Measurements from ENCODE around the gene EEFSEC. TPM values are rescaled to one million over a fixed set of nuclear protein-coding genes. Genes with fewer than 3 reads are reported as not detected.

EEFSEC gene
- total RNA-seq, 1 experiment from 2014 or later: 9.6 TPM

DNA sequence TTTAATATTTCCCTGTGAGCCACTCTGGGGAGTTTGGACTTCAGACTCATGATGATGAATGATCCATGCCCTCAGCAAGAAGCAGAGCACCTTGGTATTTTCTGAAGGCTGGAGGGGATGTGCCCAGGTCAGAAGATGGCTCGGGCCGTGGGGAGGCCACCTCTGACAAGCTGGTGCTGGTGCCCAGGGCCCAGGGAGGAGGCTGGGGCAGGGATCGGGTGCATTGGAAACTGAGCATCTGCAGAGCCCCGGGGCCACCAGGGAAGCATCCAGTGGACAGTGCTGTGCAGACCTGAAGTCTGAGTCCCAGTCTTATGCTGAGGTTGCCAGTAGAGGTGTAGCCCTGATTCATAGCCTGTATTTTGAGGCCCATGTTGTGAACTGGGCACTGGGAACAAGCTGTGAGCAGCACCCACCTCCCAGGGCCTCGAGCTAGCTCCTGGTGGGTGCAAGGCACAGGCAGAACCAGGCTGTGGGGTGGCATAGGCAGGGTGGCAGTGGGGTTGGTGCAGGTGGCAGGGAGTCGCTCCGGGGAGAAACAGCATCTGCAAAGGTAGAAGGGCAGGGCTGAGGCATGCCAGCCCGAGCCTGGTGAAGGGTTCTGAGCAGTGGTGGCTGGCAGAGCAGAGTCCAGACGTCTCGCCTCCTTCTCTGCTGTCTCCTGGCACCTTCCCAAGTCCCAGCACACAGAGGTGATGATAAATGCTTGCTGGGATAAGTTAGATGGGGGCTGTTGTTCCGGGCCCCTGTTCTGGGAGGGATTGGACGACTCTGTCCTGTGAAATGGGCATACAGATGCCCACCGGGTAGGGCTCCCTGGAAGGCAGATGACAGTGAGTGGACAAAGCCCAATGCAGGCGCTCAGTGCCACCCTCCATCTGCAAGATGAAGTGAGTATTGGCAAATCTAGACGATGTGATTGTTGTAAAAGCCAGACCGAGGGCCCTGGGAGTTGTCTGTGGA, 302.8 kb downstream of the EEFSEC start:
- intact Hi-C loops (cut with micrococcal nuclease): no loop called here
- no TSS peak for BruUV-seq (replicated peaks)
- Histone ChIP-seq H4K20me1 (ENCODE audit: low read length) (no peaks in the 10 kb centered on the region), H3K9me2 (replicated peaks; ENCODE audit: low read length) (no peaks in the 10 kb centered on the region), H3K79me2 (ENCODE audit: low read length) (no peaks in the 10 kb centered on the region), H2AFZ (ENCODE audit: low read length) (no peak overlapping the region), H3K4me1 (ENCODE audit: insufficient read depth, low read length) (no peaks in the 10 kb centered on the region), H3K27me3 (ENCODE audit: low read length) (no peaks in the 10 kb centered on the region), H3K36me3 (ENCODE audit: low read depth, low read length) (no peaks in the 10 kb centered on the region), H3K9me3 (ENCODE audit: low read length) (no peaks in the 10 kb centered on the region), H3K9ac (ENCODE audit: low read length) (no peak overlapping the region), H3K27ac (ENCODE audit: low read length) (no peak overlapping the region), H3K4me2 (ENCODE audit: low read length) (no peak overlapping the region), H3F3A (ENCODE audit: low read length, unreplicated experiment) (no peaks in the 10 kb centered on the region), H3K4me3 (ENCODE audit: low read length) (no peak overlapping the region)
- no peak for DNase-seq
- CTCF ChIA-PET: no interaction called here
- POLR2A ChIA-PET (ENCODE audit: unreplicated experiment): interaction anchor here (0.6 kb wide), 1 partner anchor 333 kb away, joined by 3 read pairs; no protein-coding TSS in a partner anchor
- TF ChIP-seq, protein P1, sequence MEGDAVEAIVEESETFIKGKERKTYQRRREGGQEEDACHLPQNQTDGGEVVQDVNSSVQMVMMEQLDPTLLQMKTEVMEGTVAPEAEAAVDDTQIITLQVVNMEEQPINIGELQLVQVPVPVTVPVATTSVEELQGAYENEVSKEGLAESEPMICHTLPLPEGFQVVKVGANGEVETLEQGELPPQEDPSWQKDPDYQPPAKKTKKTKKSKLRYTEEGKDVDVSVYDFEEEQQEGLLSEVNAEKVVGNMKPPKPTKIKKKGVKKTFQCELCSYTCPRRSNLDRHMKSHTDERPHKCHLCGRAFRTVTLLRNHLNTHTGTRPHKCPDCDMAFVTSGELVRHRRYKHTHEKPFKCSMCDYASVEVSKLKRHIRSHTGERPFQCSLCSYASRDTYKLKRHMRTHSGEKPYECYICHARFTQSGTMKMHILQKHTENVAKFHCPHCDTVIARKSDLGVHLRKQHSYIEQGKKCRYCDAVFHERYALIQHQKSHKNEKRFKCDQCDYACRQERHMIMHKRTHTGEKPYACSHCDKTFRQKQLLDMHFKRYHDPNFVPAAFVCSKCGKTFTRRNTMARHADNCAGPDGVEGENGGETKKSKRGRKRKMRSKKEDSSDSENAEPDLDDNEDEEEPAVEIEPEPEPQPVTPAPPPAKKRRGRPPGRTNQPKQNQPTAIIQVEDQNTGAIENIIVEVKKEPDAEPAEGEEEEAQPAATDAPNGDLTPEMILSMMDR (conservative IDR thresholded peaks at IDR 0.05; ENCODE audit: low read depth, low read length): no peak
- TF ChIP-seq EZH2phosphoT487 (IDR thresholded peaks at IDR 0.05; ENCODE audit: borderline replicate concordance, low read length) (no peak), EZH2 (IDR thresholded peaks at IDR 0.05; ENCODE audit: low read length, unreplicated experiment) (no peak)
- ATAC-seq: no peak

DNA sequence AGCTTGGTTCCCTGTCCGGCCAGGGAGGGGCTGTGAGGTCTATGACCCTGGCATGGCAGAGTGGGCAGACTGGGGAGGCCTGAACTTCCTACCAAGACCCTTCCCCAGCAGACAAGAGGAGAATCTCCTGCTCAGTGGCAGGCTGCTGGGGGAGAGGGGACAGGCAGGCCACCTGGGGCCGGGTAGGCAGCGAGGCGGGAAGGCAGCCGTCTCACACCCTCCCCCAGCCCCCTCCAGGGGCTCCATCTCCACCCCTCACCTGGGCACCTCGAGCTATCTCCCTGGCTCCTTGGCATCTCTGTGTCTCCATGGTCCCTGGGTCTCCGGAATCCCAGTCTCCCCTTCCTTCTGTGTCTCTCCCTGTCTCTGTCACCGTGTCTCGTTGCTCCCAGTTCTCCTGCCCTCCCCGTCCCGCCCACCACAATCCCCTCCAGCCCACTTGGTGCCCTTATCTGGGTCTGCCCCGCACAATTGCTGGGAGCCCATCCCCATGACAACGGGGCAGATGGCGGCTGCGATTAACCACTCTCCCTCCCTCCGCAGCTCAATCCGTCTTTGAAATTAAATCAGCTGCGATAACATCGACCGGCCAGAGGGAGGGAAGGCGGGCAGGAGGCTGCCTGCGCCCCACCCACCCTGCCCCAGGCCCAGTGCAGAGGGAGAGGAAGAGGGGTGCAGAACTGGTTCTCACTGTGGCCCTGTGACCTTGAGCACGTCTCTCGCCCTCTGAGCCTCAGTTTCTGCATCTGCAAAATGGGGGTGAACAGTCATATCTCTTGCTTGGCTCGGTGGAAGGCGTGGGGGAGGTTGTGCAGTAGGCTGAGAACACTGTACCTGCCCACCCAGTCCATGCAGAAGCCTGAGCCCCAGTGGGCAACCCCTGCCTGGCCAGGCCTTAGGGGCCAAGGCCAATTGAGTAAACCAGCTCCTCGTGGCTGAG, 303.8 kb downstream of the EEFSEC start:
- BruUV-seq (replicated peaks): no TSS peak

More for the DNA sequence above, 303.8 kb downstream of the EEFSEC start:
- no peaks in the 10 kb centered on the region for H3K4me1 ChIP-seq (ENCODE audit: insufficient read depth, low read length)
- intact Hi-C loops (cut with micrococcal nuclease): no loop called here
- no peaks in the 10 kb centered on the region for H3K9me3 ChIP-seq (ENCODE audit: low read length)
- no peak overlapping the region for H3K27ac ChIP-seq (ENCODE audit: low read length)
- no peak overlapping the region for H3K4me3 ChIP-seq (ENCODE audit: low read length)
- H3K9me2 ChIP-seq (replicated peaks; ENCODE audit: low read length): no peaks in the 10 kb centered on the region
- ATAC-seq: no peak
- CTCF ChIA-PET: no interaction called here
- no peaks in the 10 kb centered on the region for H3F3A ChIP-seq (ENCODE audit: low read length, unreplicated experiment)
- H3K9ac ChIP-seq (ENCODE audit: low read length): no peak overlapping the region
- TF ChIP-seq, protein P1 (conservative IDR thresholded peaks at IDR 0.05; ENCODE audit: low read depth, low read length): no peak
- TF ChIP-seq EZH2 (IDR thresholded peaks at IDR 0.05; ENCODE audit: low read length, unreplicated experiment): no peak
- no peak for TF ChIP-seq EZH2phosphoT487 (IDR thresholded peaks at IDR 0.05; ENCODE audit: borderline replicate concordance, low read length)
- H3K36me3 ChIP-seq (ENCODE audit: low read depth, low read length): no peaks in the 10 kb centered on the region
- no peak overlapping the region for H3K4me2 ChIP-seq (ENCODE audit: low read length)
- H4K20me1 ChIP-seq (ENCODE audit: low read length): no peaks in the 10 kb centered on the region
- POLR2A ChIA-PET (ENCODE audit: unreplicated experiment): no interaction called here
- no peak overlapping the region for H2AFZ ChIP-seq (ENCODE audit: low read length)
- no peaks in the 10 kb centered on the region for H3K79me2 ChIP-seq (ENCODE audit: low read length)
- no peaks in the 10 kb centered on the region for H3K27me3 ChIP-seq (ENCODE audit: low read length)
- DNase-seq: no peak

Data from PC-3 (cell line).